Fibroblast of lung (primary cell): ENCODE data around the gene AAMP. TPM values are rescaled to one million over a fixed set of nuclear protein-coding genes. Genes with fewer than 3 reads are reported as not detected.

Experiments
- DNase-seq, 2 donors: peaks; one replicate each; pipeline versions ENCODE4 v3.0.0 to v3.0.0-alpha.2; 2010; ENCODE audit warnings: low read depth in 2 of 2
- H2AFZ ChIP-seq: 2 replicates; pipeline ENCODE4 v1.5.1; 2012; ENCODE audit warnings: low read length, control low read depth, inconsistent platforms
- H3K27ac ChIP-seq: 2 replicates; pipeline ENCODE4 v1.5.1; 2011; ENCODE audit warnings: low read length, control low read depth; ENCODE audit not compliant: insufficient read depth
- H3K27me3 ChIP-seq: 2 replicates; pipeline ENCODE4 v1.5.1; 2011; ENCODE audit warnings: mild to moderate bottlenecking, low read length; ENCODE audit not compliant: control insufficient read depth, insufficient read depth
- H3K36me3 ChIP-seq: 2 replicates; pipeline ENCODE4 v1.5.1; 2011; ENCODE audit warnings: low read length; ENCODE audit not compliant: control insufficient read depth, insufficient read depth
- H3K4me1 ChIP-seq: 2 replicates; pipeline ENCODE4 v1.5.1; 2011; ENCODE audit warnings: low read length; ENCODE audit not compliant: control insufficient read depth, insufficient read depth; ENCODE audit errors: extremely low read depth
- H3K4me2 ChIP-seq: 2 replicates; pipeline ENCODE4 v1.5.1; 2011; ENCODE audit warnings: low read length, control low read depth; ENCODE audit not compliant: insufficient read depth; ENCODE audit errors: extremely low read depth
- H3K4me3 ChIP-seq, 4 experiments: fragments of 200-600 bp in 1 of 4; sonication (generic) in 1 of 4; replicated peaks in 1 of 4; 2 replicates each; pipeline ENCODE4 v1.5.1; 2011 to 2016; ENCODE audit warnings: low read length in 4 of 4, low read depth in 3 of 4, mild to moderate bottlenecking in 3 of 4, control low read depth in 2 of 4, inconsistent platforms in 1 of 4, mixed read lengths in 1 of 4; ENCODE audit not compliant: insufficient read depth in 1 of 4; ENCODE audit errors: control extremely low read depth in 1 of 4
- H3K79me2 ChIP-seq: 2 replicates; pipeline ENCODE4 v1.5.1; 2012; ENCODE audit warnings: mild to moderate bottlenecking, low read length, inconsistent platforms; ENCODE audit not compliant: control insufficient read depth, insufficient read depth
- H3K9ac ChIP-seq: 2 replicates; pipeline ENCODE4 v1.5.1; 2011; ENCODE audit warnings: mild to moderate bottlenecking, low read length, control low read depth; ENCODE audit not compliant: insufficient read depth
- H3K9me3 ChIP-seq: 2 replicates; pipeline ENCODE4 v1.5.1; 2012; ENCODE audit warnings: low read depth, low read length; ENCODE audit not compliant: control insufficient read depth, insufficient read depth
- H4K20me1 ChIP-seq: 2 replicates; pipeline ENCODE4 v1.5.1; 2011; ENCODE audit warnings: low read length; ENCODE audit not compliant: control insufficient read depth, insufficient read depth; ENCODE audit errors: extremely low read depth
- CTCF ChIP-seq, 2 donors: IDR thresholded peaks in 1 of 2; conservative IDR thresholded peaks in 1 of 2; 1 replicate in 1 of 2; 2 replicates in 1 of 2; pipeline ENCODE4 v1.5.1; 2011 to 2012; ENCODE audit warnings: low read length in 2 of 2, control low read depth in 1 of 2, inconsistent platforms in 1 of 2, low read depth in 1 of 2, mild to moderate bottlenecking in 1 of 2
- EZH2 ChIP-seq: IDR thresholded peaks from 2 replicates; pipeline ENCODE4 v1.5.1; 2012; ENCODE audit warnings: low read length, control low read depth, mild to moderate bottlenecking; ENCODE audit errors: missing control alignments
- polyA plus RNA-seq, 2 donors: library from polyadenylated mRNA; depleted of rRNA in 1 of 2; stranded (reverse) in 1 of 2; unstranded in 1 of 2; fragments of >200 nt; gene quantifications; 2 replicates each; pipeline ENCODE4 v1.2.1, GENCODE V29; 2011 to 2012; ENCODE audit warnings: missing spikeins in 1 of 2
- total RNA-seq: library from RNA; depleted of rRNA; stranded (reverse); fragments of >200 nt; gene quantifications from 2 replicates; pipeline ENCODE4 v1.2.1, GENCODE V29; 2014

The AAMP gene
- total and polyA plus RNA-seq, 2 donors (not counting 1 experiment from before 2014, with no cell fraction given), result 53.1 to 110 TPM

DNA sequence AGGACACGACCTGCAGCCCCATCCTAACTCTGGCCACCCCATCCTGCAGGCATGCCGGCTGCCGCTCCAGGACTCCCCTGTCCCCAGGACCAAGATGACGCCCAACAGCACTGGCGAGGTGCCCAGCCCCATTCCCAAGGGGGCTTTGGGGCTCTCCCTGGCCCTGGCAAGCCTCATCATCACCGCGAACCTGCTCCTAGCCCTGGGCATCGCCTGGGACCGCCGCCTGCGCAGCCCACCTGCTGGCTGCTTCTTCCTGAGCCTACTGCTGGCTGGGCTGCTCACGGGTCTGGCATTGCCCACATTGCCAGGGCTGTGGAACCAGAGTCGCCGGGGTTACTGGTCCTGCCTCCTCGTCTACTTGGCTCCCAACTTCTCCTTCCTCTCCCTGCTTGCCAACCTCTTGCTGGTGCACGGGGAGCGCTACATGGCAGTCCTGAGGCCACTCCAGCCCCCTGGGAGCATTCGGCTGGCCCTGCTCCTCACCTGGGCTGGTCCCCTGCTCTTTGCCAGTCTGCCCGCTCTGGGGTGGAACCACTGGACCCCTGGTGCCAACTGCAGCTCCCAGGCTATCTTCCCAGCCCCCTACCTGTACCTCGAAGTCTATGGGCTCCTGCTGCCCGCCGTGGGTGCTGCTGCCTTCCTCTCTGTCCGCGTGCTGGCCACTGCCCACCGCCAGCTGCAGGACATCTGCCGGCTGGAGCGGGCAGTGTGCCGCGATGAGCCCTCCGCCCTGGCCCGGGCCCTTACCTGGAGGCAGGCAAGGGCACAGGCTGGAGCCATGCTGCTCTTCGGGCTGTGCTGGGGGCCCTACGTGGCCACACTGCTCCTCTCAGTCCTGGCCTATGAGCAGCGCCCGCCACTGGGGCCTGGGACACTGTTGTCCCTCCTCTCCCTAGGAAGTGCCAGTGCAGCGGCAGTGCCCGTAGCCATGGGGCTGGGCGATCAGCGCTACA lies 7.0 kb downstream of the AAMP start:
- Histone ChIP-seq H3K36me3 (peaks cover 11% of the 10 kb centered on the region), H3K4me1 (peaks cover 8% of the 10 kb centered on the region), H2AFZ (no peak overlapping the region), H3K27ac (no peak overlapping the region), H3K9me3 (no peaks in the 10 kb centered on the region), H3K27me3 (no peaks in the 10 kb centered on the region), H4K20me1 (no peaks in the 10 kb centered on the region), H3K4me3 (no peak overlapping the region), H3K4me2 (no peak overlapping the region), H3K9ac (no peak overlapping the region), H3K79me2 (no peaks in the 10 kb centered on the region)
- no peak for DNase-seq
- TF ChIP-seq EZH2 (no peak), CTCF (conservative IDR thresholded peaks at IDR 0.05 in 1 of 2, IDR thresholded peaks at IDR 0.05 in 1 of 2; ENCODE audit: low read depth in 1 of 2, low read length in 2 of 2) (no peak)

GRCh38 chr2:218262237-218262600 lies 7.7 kb downstream of the AAMP start:
- Histone ChIP-seq H3K9ac (no peak overlapping the region), H3K4me3 (no peak overlapping the region), H4K20me1 (no peaks in the 10 kb centered on the region), H2AFZ (no peak overlapping the region), H3K9me3 (no peaks in the 10 kb centered on the region), H3K27me3 (no peaks in the 10 kb centered on the region), H3K27ac (no peak overlapping the region), H3K36me3 (peaks cover 11% of the 10 kb centered on the region), H3K79me2 (no peaks in the 10 kb centered on the region), H3K4me2 (no peak overlapping the region), H3K4me1 (peaks cover 8% of the 10 kb centered on the region)
- DNase-seq, result no peak
- TF ChIP-seq CTCF (conservative IDR thresholded peaks at IDR 0.05 in 1 of 2, IDR thresholded peaks at IDR 0.05 in 1 of 2; ENCODE audit: low read depth in 1 of 2, low read length in 2 of 2), result no peak
- TF ChIP-seq EZH2, result no peak

- DNase-seq, result no peak
Measured at GRCh38 chr2:218261423-218262236, 8.3 kb downstream of the AAMP start.

More at GRCh38 chr2:218261423-218262236, 8.3 kb downstream of the AAMP start:
- TF ChIP-seq CTCF (conservative IDR thresholded peaks at IDR 0.05 in 1 of 2, IDR thresholded peaks at IDR 0.05 in 1 of 2; ENCODE audit: low read depth in 1 of 2, low read length in 2 of 2), result no peak
- no peak for TF ChIP-seq EZH2
- Histone ChIP-seq H3K79me2 (no peaks in the 10 kb centered on the region), H3K4me3 (no peak overlapping the region), H3K9me3 (no peaks in the 10 kb centered on the region), H3K4me1 (peaks cover 8% of the 10 kb centered on the region), H3K9ac (no peak overlapping the region), H3K27me3 (no peaks in the 10 kb centered on the region), H3K36me3 (peaks cover 11% of the 10 kb centered on the region), H3K4me2 (no peak overlapping the region), H2AFZ (no peak overlapping the region), H4K20me1 (no peaks in the 10 kb centered on the region), H3K27ac (no peak overlapping the region)
